Ovary (tissue), 3 donors: ENCODE results near the gene MYLIP.

Experiments used
- POLR2A ChIP-seq: fragments of 450-650 bp; IDR thresholded peaks from one replicate; pipeline ENCODE4 v1.6.1; 2017; ENCODE audit warnings: antibody characterized with exemption, mild to moderate bottlenecking, moderate library complexity
- TF ChIP-seq, protein P1 (sequence below), 3 donors: fragments of 450-650 bp in 2 of 3; fragments of 200-600 bp in 1 of 3; IDR thresholded peaks; one replicate each; pipeline versions ENCODE4 v1.5.1 to v1.8.0; 2016 to 2022; ENCODE audit warnings: antibody characterized with exemption in 3 of 3, mild to moderate bottlenecking in 1 of 3
- donor health status: DM: no; HTN: no; CAD: no.

DNA sequence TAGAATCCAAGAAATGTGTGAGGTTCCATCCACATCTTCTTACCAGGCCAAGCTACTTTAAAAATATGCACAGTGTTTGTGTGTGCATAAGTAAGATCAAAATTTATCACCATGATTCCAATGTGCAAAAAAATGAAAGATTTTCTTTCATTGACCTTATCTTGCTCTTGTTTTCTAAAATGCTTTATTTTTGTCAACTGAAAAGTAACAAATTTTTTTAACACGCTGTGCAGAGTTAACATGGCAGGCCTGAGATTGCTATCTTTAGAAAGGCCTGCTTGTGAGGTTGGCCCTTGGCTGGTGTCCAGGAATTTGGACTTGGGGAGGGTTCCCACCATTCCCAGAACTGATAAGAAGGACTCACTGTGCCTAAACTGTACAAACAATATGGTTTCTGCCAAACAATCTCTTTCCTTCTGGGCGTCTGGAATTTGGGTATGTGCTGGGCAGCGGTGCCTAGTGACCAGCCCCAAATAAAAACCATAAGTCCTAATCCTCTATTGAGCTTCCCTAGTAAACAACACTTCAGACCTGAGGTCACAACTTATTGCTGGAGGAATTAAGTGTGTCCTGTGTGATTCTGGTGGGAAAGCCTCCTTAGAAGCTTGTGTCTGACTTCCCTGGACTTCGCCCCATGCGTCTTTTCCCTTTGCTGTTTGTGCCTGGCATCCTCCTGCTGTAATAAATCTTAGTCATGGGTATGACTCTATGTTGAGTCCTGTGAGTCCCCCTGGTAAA, 19.8 kb upstream of the MYLIP start:
- TF ChIP-seq, protein P1, sequence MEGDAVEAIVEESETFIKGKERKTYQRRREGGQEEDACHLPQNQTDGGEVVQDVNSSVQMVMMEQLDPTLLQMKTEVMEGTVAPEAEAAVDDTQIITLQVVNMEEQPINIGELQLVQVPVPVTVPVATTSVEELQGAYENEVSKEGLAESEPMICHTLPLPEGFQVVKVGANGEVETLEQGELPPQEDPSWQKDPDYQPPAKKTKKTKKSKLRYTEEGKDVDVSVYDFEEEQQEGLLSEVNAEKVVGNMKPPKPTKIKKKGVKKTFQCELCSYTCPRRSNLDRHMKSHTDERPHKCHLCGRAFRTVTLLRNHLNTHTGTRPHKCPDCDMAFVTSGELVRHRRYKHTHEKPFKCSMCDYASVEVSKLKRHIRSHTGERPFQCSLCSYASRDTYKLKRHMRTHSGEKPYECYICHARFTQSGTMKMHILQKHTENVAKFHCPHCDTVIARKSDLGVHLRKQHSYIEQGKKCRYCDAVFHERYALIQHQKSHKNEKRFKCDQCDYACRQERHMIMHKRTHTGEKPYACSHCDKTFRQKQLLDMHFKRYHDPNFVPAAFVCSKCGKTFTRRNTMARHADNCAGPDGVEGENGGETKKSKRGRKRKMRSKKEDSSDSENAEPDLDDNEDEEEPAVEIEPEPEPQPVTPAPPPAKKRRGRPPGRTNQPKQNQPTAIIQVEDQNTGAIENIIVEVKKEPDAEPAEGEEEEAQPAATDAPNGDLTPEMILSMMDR (IDR thresholded peaks at IDR 0.05): no peak
- TF ChIP-seq POLR2A: no peak
